ENCODE data around the gene C20orf96.

The C20orf96 gene

GRCh38 chr20:221258-221830 is 69.2 kb downstream of the C20orf96 start:
- Histone ChIP-seq H3K27me3 (ENCODE audit: insufficient read depth, low read length) (peaks cover 65% of the 10 kb centered on the region), H3K36me3 (ENCODE audit: insufficient read depth, low read length) (no peaks in the 10 kb centered on the region), H3K27ac (ENCODE audit: low read depth, low read length) (no peak overlapping the region), H3K4me3 (ENCODE audit: low read length) (no peak overlapping the region), H3K4me1 (ENCODE audit: insufficient read depth, low read length) (no peaks in the 10 kb centered on the region), H3K9me3 (ENCODE audit: insufficient read depth, low read depth, low read length) (no peaks in the 10 kb centered on the region), H3K9ac (ENCODE audit: low read depth, low read length) (no peak overlapping the region)
- 82% methylated on average over 1 of the region's 1 CpG for WGBS

All from HUES64 (cell line).